Measurements from ENCODE around the gene TIGAR. TPM values are rescaled to one million over a fixed set of nuclear protein-coding genes. Genes with fewer than 3 reads are reported as not detected.
A peak's percentile ranks its signal among the peaks of the same experiment; 100 is the strongest.

TIGAR gene
- total RNA-seq, 1 donor from 2014 or later, result 16.5 TPM

- DNase-seq (ENCODE audit: missing footprints) (no peak), ATAC-seq (no peak)
- intact Hi-C loops (cut with DNase I), result no loop called here
Measured at GRCh38 chr12:4331221-4331620, 10.2 kb downstream of the TIGAR start.

- ATAC-seq (no peak), DNase-seq (ENCODE audit: missing footprints) (no peak)
- intact Hi-C loops (cut with DNase I), result no loop called here
Measured at GRCh38 chr12:4331842-4332241, 10.8 kb downstream of the TIGAR start.

- ATAC-seq, result no peak
- DNase-seq (ENCODE audit: missing footprints), result no peak
- intact Hi-C loops (cut with DNase I), result no loop called here
Measured at GRCh38 chr12:4346931-4347330, 25.9 kb downstream of the TIGAR start.

GRCh38 chr12:4353785-4354208 lies 32.8 kb downstream of the TIGAR start:
- no peak for DNase-seq (ENCODE audit: missing footprints)
- intact Hi-C loops (cut with DNase I), result loop anchor here (5.0 kb wide), 1 partner anchor 174 kb away; no protein-coding TSS in a partner anchor

GRCh38 chr12:4355156-4356040 lies 34.4 kb downstream of the TIGAR start:
- DNase-seq (ENCODE audit: missing footprints), result no peak
- intact Hi-C loops (cut with DNase I), result no loop called here
- peak; percentile 80 for ATAC-seq

More at GRCh38 chr12:4353785-4354208, 32.8 kb downstream of the TIGAR start:
- no peak for ATAC-seq

GRCh38 chr12:4356041-4356327 lies 35.0 kb downstream of the TIGAR start:
- intact Hi-C loops (cut with DNase I), result no loop called here
- ATAC-seq, result no peak
- no peak for DNase-seq (ENCODE audit: missing footprints)

- no peak for DNase-seq (ENCODE audit: missing footprints)
- intact Hi-C loops (cut with DNase I), result no loop called here
- ATAC-seq, result no peak
Measured at GRCh38 chr12:4366090-4366489, 45.1 kb downstream of the TIGAR start.

- intact Hi-C loops (cut with DNase I), result no loop called here
- no peak for ATAC-seq
- DNase-seq (ENCODE audit: missing footprints), result no peak
Measured at GRCh38 chr12:4369548-4369947, 48.5 kb downstream of the TIGAR start.

GRCh38 chr12:4370265-4370664 lies 49.3 kb downstream of the TIGAR start:
- intact Hi-C loops (cut with DNase I), result no loop called here
- ATAC-seq (no peak), DNase-seq (ENCODE audit: missing footprints) (no peak)

- ATAC-seq (no peak), DNase-seq (ENCODE audit: missing footprints) (no peak)
- intact Hi-C loops (cut with DNase I), result no loop called here
Measured at GRCh38 chr12:4372653-4373052, 51.6 kb downstream of the TIGAR start.

GRCh38 chr12:4375449-4375848 lies 54.4 kb downstream of the TIGAR start:
- DNase-seq (ENCODE audit: missing footprints), result no peak
- intact Hi-C loops (cut with DNase I), result no loop called here
- ATAC-seq, result no peak

GRCh38 chr12:4378772-4379171 lies 57.8 kb downstream of the TIGAR start:
- intact Hi-C loops (cut with DNase I), result no loop called here
- ATAC-seq (no peak), DNase-seq (ENCODE audit: missing footprints) (no peak)

- ATAC-seq, result peak; percentile 44
- intact Hi-C loops (cut with DNase I), result no loop called here
- no peak for DNase-seq (ENCODE audit: missing footprints)
Measured at GRCh38 chr12:4379405-4379804, 58.4 kb downstream of the TIGAR start, which contains the start of gene FGF23. TSS of gene FGF23 (minus strand) at chr12:4379712. CDS start at chr12:4379582, 130 bp downstream.

GRCh38 chr12:4380332-4380731 lies 59.3 kb downstream of the TIGAR start:
- ATAC-seq, result no peak
- intact Hi-C loops (cut with DNase I), result no loop called here
- no peak for DNase-seq (ENCODE audit: missing footprints)

- intact Hi-C loops (cut with DNase I), result no loop called here
- no peak for ATAC-seq
- no peak for DNase-seq (ENCODE audit: missing footprints)
Measured at GRCh38 chr12:4383304-4383865, 62.4 kb downstream of the TIGAR start.

- intact Hi-C loops (cut with DNase I), result no loop called here
- ATAC-seq (no peak), DNase-seq (ENCODE audit: missing footprints) (no peak)
Measured at GRCh38 chr12:4386801-4387200, 65.8 kb downstream of the TIGAR start.

GRCh38 chr12:4387607-4388006 lies 66.6 kb downstream of the TIGAR start:
- no peak for ATAC-seq
- intact Hi-C loops (cut with DNase I), result no loop called here
- DNase-seq (ENCODE audit: missing footprints), result no peak

GRCh38 chr12:4388032-4388431 lies 67.0 kb downstream of the TIGAR start:
- ATAC-seq, result no peak
- intact Hi-C loops (cut with DNase I), result no loop called here
- DNase-seq (ENCODE audit: missing footprints), result no peak

GRCh38 chr12:4388662-4389061 lies 67.6 kb downstream of the TIGAR start:
- ATAC-seq (no peak), DNase-seq (ENCODE audit: missing footprints) (no peak)
- intact Hi-C loops (cut with DNase I), result no loop called here

GRCh38 chr12:4392223-4392742 lies 71.3 kb downstream of the TIGAR start:
- ATAC-seq (peak; percentile 26), DNase-seq (ENCODE audit: missing footprints) (no peak)
- intact Hi-C loops (cut with DNase I), result no loop called here

All from Right ventricle myocardium inferior (tissue), 1 donor.